GDM1 (cell line): ENCODE data around the gene XPR1.
"Not testable (repeated sequence)": the region's sequence is repeated elsewhere in the genome, so short reads cannot be mapped to it uniquely, and the experiment has no call there.

Experiments used
- DNase-seq: peaks from one replicate; lab custom pipeline; 2025; lab: John Stamatoyannopoulos, UW

XPR1 gene

GRCh38 chr1:180722586-180722985, 90.8 kb downstream of the XPR1 start:
- DNase-seq: no peak

GRCh38 chr1:180724055-180724454, 92.2 kb downstream of the XPR1 start:
- no peak for DNase-seq

- not testable (repeated sequence) for DNase-seq
These were observed 94.2 kb downstream of the XPR1 start for GRCh38 chr1:180726024-180726423.

- not testable (repeated sequence) for DNase-seq
These were observed 95.9 kb downstream of the XPR1 start for GRCh38 chr1:180727751-180728150.

GRCh38 chr1:180728472-180729106, 96.8 kb downstream of the XPR1 start:
- DNase-seq: no peak

- DNase-seq: no peak
These were observed 99.3 kb downstream of the XPR1 start for GRCh38 chr1:180731131-180731530.

GRCh38 chr1:180732866-180733265, 101.0 kb downstream of the XPR1 start:
- DNase-seq: no peak

GRCh38 chr1:180734366-180734765, 102.5 kb downstream of the XPR1 start:
- DNase-seq: no peak

- DNase-seq: no peak
These were observed 110.8 kb downstream of the XPR1 start for GRCh38 chr1:180742663-180743062.

GRCh38 chr1:180743868-180744267, 112.0 kb downstream of the XPR1 start:
- no peak for DNase-seq

- no peak for DNase-seq
These were observed 113.3 kb downstream of the XPR1 start for GRCh38 chr1:180745098-180745497.

- DNase-seq: no peak
These were observed 120.1 kb downstream of the XPR1 start for GRCh38 chr1:180751921-180752320.

GRCh38 chr1:180754453-180754852, 122.6 kb downstream of the XPR1 start:
- DNase-seq: no peak

GRCh38 chr1:180757657-180758056, 125.8 kb downstream of the XPR1 start:
- DNase-seq: no peak

GRCh38 chr1:180762796-180763195, 131.0 kb downstream of the XPR1 start:
- no peak for DNase-seq

GRCh38 chr1:180765151-180765550, 133.3 kb downstream of the XPR1 start:
- no peak for DNase-seq

GRCh38 chr1:180769889-180770288, 138.1 kb downstream of the XPR1 start:
- DNase-seq: no peak

- DNase-seq: no peak
These were observed 141.5 kb downstream of the XPR1 start for GRCh38 chr1:180773210-180773865.

GRCh38 chr1:180775801-180776200, 144.0 kb downstream of the XPR1 start:
- DNase-seq: no peak

GRCh38 chr1:180777072-180777689, 145.4 kb downstream of the XPR1 start:
- no peak for DNase-seq

GRCh38 chr1:180778782-180779398, 147.1 kb downstream of the XPR1 start:
- no peak for DNase-seq

- no peak for DNase-seq
These were observed 147.8 kb downstream of the XPR1 start for GRCh38 chr1:180779584-180779983.

GRCh38 chr1:180781718-180782117, 149.9 kb downstream of the XPR1 start:
- DNase-seq: no peak
